Hematopoietic multipotent progenitor cell treated with erythropoietin and hydrocortisone succinate and interleukin-3 and kit ligand, for 17 days (in vitro differentiated cells): ENCODE measurements around the gene TREML4.
"Not testable (repeated sequence)": the region's sequence is repeated elsewhere in the genome, so short reads cannot be mapped to it uniquely, and the experiment has no call there.

Experiments
- DNase-seq: peaks from one replicate; pipeline ENCODE4 v3.0.0-alpha.2; 2015; ENCODE audit warnings: low spot score

TREML4 gene

GRCh38 chr6:41204156-41204555, 24.0 kb upstream of the TREML4 start:
- DNase-seq, result no peak

DNA sequence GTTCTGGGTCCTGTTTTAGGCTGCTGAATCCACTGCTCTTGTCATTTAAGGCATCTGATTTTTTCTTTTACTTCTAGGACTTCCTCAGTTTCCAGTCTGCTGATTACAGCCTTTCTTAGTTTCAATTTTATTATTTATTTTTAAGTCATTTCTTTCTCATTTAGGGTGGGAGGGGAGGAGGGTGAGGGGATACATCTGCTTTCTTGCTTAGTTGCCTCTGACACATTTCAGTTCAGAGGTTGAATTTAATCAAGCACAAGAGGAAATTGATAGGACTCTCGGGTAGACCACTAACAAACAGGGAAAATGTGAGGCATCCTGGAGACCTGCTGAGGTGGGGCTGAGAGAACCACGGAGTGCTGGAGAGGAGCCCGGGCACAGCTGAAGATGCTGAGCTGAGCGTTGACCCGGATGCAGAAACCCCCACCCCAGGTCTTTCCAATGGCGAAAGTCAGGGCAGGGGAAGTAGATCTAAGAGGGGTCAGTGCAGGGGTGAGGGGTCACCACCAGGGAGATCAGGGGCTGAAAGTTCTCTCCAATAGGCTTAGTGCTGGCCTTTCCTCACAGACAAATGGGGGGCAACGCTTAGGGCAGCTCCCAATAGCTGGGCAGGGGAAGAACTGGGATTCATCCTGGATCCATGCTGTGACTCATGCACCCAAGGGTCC, 19.6 kb upstream of the TREML4 start:
- DNase-seq, result no peak

- DNase-seq, result no peak
Observed at GRCh38 chr6:41209547-41210320, 18.4 kb upstream of the TREML4 start.

- DNase-seq, result peak; percentile 31
Observed at GRCh38 chr6:41214559-41215238, 13.4 kb upstream of the TREML4 start.

DNA sequence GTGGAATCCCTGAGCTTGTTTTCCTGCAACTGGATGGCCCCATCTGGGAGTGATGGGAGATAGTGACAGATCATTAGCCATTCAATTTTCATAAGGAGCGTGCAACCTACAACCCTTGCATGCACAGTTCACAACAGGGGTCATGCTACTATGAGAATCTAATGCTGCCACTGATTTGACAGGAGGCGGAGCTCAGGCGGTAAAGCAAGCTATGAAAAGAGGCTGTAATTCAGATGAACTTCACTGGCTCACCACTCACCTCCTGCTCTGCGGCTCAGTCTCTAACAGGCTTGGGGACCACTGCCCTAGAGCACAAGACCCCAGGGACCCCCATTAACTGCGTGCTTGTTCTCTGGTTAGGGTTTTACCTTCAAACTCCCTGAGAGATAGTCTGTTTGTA, 12.4 kb upstream of the TREML4 start:
- DNase-seq, result no peak

DNA sequence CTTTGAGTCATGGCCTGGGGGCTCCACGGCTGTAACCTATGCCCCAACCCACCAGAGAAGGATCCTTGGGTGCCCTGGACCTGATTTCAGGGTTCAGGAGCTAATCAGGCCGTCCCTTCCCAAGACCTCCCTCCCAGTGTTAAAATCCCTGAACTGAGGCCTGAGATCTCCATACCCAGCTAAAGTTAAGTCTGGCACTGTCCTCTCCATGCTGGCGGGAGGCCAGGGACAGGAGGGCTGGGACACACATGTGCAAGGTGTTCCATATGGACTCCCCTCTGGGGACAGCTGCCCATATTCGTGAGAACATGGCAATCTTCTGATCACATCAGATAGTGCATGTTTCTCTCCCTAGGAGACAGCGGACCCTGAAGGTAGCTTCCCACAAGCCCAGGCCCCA, 11.5 kb upstream of the TREML4 start:
- no peak for DNase-seq

DNA sequence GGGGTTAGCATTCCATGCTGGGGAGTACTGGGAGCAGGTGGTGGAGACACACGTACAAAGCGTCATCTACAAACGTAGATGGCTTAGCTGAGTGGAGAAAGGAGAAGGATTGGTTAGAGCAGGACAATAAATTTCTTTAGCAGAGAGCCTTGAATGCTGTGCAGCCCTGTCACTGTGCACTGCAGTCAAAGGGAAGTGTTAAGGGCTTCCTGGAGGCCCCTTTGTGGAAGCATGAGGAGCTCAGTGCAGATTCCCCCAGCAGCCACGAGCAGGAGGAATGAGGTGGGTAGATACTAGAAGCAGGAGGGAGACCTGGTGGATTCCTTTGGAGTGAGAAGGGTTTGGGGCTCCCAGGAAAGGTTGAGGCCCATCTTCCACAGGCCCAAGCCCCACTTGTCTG, 6.1 kb upstream of the TREML4 start:
- no peak for DNase-seq

DNA sequence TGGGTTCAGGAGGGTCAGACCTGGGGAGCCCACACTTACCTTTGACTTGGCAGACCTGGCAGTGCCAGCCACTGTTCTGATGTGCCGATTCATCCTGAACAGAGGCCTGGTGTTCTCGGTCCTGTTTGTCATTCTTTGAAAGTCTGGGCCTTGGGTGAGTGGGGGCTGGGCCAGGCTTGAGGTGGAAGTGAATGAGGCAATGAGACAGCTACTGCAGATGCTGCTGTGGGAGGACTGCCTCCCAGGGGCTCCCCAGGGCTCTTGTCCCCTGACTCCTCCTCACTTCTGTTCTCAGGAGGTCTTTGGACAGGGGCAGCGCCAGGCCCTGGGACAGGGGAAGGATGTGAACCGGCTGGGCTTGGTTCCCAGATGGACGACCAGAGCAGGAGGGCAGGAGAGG, 5.6 kb upstream of the TREML4 start:
- DNase-seq, result no peak

DNA sequence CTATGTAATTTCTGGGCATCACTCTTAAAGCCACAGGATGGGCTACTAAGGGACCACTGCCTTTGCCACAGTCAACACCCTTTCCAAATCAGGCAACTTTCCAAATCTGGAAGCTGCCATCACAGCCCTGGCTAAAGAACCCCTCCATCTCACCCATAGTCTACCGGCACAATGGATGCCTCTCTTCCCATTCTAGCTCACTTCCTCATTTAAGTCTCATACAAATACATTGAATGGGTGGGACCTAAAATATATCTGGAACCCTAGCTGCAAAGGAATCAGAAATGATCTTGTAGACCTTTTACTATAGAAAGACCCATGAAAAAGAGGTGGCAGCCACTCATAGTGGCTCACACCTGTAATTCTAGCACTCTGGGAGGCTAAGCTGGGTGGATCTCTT, 3.3 kb upstream of the TREML4 start:
- DNase-seq, result no peak

DNA sequence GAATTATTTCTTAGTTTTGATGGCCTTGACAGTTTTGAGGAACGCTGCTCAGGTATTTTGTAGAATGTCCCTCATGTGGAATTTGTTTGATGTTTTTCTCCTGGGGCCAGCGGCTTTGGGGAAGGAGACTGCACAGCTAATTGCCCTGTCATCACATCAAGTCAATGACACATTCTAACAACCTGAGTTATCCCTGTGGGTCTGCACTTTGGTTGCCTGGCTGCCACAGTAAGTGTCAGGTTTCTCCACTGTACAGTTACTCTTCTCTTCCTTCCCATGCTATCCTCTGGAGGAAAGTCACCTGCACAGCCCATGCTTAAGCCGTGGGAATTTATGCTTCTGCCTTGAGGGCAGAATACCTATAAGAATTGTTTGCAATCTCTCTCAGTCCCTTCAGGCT, 1.4 kb upstream of the TREML4 start:
- DNase-seq, result no peak

DNA sequence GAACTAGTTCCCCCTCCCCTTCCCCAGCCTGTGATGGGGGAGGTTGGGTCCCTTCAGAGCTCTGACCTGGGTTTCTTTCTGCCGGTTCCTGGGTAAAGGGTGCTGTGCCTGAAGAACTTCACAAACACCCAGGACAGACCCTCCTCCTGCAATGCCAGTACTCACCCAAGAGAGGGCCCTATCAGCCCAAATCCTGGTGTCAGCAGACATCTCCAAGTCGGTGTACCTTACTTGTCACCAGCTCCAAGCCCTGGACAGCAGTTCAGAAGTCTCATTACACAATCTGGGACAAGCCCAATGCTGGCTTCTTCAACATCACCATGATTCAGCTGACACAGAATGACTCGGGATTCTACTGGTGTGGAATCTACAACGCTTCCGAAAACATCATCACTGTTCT, 467 bp downstream of the TREML4 start:
- peak; percentile 87 for DNase-seq

GRCh38 chr6:41229721-41230120, 1.6 kb downstream of the TREML4 start:
- no peak for DNase-seq

- no peak for DNase-seq
Observed at GRCh38 chr6:41231246-41231645, 3.1 kb downstream of the TREML4 start.

DNA sequence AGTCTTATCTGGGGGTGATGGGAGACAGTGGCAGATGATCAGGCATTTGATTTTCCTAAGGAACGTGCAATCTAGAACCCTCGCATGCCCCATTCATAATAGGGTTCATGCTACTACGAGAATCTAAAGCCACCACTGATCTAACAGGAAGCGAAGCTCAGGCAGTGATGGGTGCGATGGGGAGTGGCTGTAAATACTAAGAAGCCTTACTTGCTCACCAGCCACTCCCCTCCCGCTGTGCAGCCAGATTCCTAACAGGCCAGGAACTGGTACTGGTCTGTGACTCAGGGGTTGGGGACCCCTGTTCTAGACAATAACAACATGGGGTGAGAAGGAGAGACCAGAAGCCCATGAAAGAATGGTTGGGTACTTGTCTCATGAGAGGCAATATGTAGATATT, 4.5 kb downstream of the TREML4 start:
- no peak for DNase-seq

DNA sequence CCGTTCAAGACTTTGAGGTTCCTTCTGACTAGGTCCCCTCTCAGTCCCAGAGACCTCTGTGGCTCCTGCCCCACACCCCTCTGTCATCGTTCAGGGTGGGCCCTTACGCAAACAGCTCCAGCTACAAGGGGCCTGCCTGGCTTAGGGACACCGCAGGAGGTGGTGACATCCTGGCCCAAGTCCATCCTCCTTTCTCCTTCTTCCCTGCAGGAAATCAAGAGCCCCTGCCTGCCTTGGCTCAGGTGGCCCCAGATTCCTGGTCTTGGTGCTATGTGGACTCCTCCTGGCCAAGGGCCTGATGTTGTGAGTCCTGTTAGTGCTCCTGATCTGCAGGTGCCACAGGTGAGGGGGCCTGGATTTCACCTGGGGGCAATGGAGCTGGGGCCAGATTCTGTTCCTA, 8.1 kb downstream of the TREML4 start:
- DNase-seq, result no peak

GRCh38 chr6:41237128-41237527, 9.0 kb downstream of the TREML4 start:
- DNase-seq, result no peak

DNA sequence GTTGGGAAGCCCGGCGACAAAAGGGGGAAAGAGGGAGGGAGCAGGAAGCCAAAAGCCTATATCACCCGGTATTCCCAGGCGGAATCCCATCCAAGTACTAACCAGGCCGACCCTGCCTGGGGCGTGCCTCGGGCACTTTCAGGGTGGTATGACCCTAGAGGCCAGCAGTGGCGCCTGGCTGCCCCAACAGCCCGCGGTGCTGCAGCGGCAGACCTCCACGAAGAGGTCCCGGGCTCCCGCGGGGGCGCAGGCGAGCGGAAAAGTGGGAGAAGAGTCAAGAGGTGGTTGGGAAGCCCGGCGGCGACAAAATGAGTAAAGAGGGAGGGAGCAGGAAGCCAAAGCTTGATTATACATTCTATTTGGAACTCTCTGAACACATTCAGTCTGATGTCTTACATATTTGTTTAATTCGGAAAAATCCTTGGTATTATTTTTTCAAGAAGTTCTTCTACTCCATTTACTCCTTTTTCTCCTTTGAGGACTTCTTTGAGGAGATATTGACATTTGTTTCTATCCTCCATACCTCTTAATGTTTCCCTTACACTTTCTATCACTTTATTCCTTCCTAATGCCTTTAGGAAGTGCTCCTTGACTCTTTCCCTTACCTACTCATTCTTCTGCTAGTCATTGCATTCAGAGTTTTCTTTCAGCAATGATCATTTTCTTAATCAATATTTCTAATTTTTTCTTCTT, 11.5 kb downstream of the TREML4 start:
- no peak for DNase-seq

GRCh38 chr6:41246529-41246928, 18.4 kb downstream of the TREML4 start:
- DNase-seq, result not testable (repeated sequence)

- no peak for DNase-seq
Observed at GRCh38 chr6:41247288-41247865, 19.2 kb downstream of the TREML4 start.

- no peak for DNase-seq
Observed at GRCh38 chr6:41247882-41248705, 19.9 kb downstream of the TREML4 start.

DNA sequence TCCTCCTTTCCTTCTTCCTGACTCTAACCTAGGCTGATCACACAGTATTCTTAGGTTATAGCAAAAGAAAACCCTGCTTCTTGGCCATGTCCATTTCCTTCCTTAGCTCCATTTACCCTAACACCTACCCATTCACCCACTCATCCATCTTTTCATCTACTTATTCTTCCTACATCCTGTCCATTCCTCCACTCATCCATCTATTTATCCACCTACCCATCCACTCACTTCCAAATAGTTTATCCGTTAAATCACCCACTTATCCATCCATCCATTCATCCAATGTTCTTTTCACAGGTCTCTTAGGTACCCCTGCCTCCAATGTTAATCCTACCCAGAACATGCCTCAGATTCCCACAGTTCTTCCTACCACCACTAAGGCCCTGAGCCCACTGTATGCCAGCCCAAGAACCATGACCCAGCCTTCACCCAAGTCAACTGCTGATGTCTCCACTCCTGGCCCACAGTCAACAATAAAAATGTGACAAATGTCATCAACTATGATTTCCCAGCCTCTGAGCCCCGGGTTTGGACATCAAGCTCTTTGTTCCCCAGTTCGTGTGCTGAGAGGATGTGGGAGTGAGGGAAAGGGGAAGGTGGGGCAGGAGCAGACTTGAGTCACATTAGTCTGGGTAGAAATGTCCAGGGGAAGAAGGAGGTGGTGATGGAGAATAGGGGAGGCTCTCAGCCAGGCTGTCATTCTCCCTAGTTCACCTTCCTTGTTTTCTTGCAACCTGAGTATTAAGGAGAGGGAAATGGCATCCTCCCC, 24.4 kb downstream of the TREML4 start:
- no peak for DNase-seq
